GM21619 (cell line): ENCODE measurements around the gene NDUFV1.
A peak's percentile ranks its signal among the peaks of the same experiment; 100 is the strongest.
"Not testable (repeated sequence)": the region's sequence is repeated elsewhere in the genome, so short reads cannot be mapped to it uniquely, and the experiment has no call there.

Experiments used
- ATAC-seq: cut with Tn5 transposase; IDR thresholded peaks from one replicate; pipeline ENCODE4 v1.9.1; 2021; ENCODE audit not compliant: unreplicated experiment

The NDUFV1 gene

GRCh38 chr11:67611165-67611564 lies 4.4 kb downstream of the NDUFV1 start:
- no peak for ATAC-seq

GRCh38 chr11:67611704-67612587 lies 5.2 kb downstream of the NDUFV1 start:
- no peak for ATAC-seq

GRCh38 chr11:67612751-67613150 lies 6.0 kb downstream of the NDUFV1 start:
- ATAC-seq, result no peak

DNA sequence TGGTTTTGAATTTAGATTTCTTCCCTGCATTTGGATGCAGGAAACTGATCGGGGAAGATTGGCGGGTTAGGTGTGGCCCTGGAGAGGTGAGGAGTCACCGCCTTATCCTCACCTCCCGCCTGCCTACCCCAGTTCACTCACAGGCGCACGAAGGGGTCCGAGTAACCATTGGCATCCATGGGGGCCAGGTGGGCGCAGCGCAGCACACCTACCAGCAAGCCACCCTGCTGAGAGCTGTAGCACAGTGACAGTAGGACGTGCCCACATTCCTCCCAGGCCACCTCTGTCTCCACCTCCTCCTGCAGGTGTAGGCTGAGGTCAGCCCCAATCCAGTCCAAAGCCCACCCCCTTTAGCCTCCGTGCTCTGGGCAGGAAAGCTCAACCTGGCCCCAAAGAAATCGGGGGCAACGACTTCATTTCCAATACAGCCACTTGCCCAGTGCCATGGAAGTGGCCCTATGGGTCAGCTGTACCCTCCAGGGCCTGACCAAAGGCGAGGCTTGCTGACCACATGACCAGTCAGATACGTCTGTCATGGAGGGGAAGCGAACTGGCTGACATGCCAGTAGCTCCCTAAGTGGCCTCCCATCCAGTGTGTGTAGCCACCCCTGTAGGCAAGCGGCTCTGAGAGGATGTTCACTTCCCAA lies 6.7 kb downstream of the NDUFV1 start:
- ATAC-seq, result no peak

GRCh38 chr11:67613960-67614715 lies 7.4 kb downstream of the NDUFV1 start:
- ATAC-seq, result peak; percentile 77

GRCh38 chr11:67614730-67615714 lies 8.3 kb downstream of the NDUFV1 start:
- ATAC-seq, result no peak

DNA sequence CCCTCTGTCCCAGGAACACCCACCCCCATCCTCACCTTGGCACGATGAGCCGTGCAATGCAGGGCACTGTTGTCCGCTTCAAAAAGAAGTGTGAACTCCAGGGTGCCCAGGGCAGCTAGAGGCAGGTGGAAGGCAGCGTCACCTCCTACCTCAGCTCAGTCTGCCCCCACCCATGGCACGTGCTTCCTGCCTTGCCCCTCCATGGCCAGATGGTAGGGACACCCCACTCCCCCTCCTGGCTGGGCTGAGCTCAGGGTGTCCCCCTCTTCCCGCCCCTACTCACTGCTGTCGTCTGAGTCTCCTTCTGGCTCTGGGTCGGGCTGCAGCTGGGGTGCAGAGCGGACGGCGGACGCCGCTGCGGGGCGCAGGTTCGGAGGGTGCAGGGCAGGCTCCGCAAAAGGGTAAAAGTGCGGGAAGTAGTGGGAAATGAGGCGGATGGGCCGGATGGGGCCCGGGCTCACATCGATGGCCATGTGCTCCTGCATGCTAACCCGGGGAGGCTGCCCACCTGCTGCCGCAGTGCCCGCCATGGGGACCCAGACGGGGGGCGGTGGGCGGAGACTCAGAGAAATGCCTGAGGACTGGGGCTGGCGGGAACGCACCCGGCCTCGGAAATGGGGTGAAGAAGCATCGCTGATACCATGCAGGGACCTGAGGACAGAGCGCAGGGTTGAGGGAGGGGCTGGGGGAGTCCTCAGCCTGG lies 9.1 kb downstream of the NDUFV1 start:
- no peak for ATAC-seq

DNA sequence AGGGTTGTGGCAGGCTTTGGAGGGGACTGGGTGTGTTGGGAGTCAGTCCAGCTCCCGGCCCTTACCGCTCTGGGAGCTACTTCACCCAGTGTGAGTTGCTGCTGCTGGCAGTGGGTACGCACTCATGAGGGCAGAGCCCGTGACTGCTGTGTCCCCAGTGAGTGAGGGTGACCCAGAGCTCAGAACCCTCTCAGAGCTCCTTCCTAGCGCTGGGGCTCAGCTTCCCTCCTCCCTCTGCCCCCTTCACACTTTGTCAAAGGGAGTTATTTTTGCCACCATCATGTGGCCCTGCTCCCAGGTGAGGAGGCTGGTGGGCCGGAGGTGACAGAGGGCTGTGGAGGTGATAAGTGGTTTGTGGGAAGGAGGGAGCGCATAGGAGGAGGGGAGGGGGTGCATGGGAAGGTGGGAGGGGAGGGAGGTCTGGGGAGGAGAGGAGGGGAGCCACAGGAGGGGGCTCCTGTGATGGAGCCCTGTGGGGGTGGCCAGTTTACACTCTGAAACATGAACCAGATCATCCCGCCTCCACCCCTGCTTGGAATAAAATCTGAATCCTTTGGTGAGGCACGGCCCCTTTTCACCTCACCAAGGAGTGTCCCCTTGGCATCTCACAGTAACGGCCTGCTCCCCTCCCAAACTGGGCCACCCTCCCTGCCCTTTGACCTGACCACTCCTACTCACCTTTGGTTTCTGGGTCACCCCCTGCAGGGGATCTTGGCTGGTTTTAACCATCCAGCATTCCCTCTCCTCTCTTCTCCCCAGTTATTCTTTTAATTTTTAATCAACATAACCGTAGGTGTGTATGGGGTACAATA lies 9.9 kb downstream of the NDUFV1 start:
- no peak for ATAC-seq

DNA sequence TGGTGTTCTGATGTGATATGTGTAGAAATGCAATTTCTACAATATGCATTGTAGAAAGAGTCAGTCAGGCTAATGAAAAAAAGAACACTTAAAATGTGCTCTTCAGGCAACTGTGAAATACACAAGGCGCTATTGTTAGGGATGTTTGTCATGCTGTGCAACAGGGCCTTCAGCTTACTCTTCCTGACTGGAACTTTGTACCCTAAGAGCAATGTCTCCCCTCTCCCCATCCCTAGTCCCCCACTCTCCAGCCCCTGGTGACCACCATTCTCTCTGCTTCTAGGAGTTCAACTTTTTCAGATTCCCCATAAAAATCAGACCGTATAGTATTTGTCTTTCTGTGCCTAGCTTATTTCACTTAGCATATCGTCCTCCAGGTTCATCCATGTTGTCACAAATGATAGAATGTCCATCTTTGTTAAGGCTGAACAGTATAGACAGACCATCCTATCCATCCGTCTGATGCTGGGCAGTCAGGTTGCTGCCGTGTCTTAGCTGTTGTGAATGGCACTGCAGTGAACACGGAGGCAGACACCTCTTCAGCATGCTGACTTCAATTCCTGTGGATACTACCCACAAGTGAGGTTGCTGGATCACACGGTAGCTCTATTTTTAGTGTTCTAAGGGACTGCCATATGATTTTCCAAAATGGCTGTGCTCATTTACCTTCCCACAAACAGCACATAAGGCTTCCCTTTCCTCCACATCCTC lies 10.7 kb downstream of the NDUFV1 start:
- ATAC-seq, result no peak

DNA sequence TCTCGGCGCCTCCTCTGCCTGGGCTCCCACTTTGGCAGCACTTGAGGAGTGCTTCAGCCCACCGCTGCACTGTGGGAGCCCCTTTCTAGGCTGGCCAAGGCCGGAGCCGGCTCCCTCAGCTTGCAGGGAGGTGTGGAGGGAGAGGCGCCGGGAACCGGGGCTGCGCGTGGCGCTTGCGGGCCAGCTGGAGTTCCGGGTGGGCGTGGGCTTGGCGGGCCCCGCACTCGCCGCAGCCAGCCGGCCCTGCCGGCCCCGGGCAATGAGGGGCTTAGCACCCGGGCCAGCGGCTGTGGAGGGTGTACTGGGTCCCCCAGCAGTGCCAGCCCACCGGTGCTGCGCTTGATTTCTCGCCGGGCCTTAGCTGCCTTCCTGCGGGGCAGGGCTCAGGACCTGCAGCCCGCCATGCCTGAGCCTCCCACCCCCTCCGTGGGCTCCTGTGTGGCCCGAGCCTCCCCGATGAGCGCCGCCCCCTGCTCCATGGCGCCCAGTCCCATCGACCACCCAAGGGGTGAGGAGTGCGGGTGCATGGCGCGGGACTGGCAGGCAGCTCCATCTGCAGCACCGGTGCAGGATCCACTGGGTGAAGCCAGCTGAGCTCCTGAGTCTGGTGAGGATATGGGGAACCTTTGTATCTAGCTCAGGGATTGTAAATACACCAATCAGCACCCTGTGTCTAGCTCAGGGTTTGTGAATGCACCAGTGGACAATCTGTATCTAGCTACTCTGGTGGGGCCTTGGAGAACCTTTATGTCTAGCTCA lies 12.3 kb downstream of the NDUFV1 start:
- ATAC-seq, result not testable (repeated sequence)

DNA sequence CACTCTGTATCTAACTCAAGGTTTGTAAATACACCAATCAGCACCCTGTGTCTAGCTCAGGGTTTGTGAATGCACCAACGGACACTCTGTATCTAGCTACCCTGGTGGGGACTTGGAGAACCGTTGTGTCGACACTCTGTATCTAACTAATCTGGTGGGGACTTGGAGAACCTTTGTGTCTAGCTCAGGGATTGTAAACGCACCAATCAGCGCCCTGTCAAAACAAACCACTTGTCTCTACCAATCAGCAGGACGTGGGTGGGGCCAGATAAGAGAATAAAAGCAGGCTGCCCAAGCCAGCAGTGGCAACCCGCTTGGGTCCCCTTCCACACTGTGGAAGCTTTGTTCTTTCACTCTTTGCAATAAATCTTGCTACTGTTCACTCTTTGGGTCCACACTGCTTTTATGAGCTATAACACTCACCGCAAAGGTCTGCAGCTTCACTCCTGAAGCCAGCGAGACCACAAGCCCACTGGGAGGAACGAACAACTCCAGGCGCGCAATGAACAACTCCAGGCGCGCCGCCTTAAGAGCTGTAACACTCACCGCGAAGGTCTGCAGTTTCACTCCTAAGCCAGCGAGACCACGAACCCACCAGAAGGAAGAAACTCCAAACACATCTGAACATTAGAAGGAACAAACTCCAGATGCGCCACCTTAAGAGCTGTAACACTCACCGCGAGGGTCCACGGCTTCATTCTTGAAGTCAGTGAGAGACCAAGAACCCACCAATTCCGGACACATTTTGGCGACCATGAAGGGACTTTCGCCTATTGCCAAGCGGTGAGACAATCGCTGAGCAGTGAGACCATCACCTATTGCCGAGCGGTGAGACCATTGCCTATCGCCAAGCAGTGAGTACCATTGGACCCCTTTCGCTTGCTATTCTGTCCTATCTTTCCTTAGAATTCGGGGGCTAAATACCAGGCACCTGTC lies 13.2 kb downstream of the NDUFV1 start:
- not testable (repeated sequence) for ATAC-seq

- not testable (repeated sequence) for ATAC-seq
These were observed 13.9 kb downstream of the NDUFV1 start for GRCh38 chr11:67620621-67621020.

GRCh38 chr11:67621928-67622327 lies 15.2 kb downstream of the NDUFV1 start:
- ATAC-seq, result not testable (repeated sequence)

- ATAC-seq, result not testable (repeated sequence)
These were observed 16.2 kb downstream of the NDUFV1 start for GRCh38 chr11:67622905-67623304.

GRCh38 chr11:67623795-67624194 lies 17.1 kb downstream of the NDUFV1 start:
- not testable (repeated sequence) for ATAC-seq

DNA sequence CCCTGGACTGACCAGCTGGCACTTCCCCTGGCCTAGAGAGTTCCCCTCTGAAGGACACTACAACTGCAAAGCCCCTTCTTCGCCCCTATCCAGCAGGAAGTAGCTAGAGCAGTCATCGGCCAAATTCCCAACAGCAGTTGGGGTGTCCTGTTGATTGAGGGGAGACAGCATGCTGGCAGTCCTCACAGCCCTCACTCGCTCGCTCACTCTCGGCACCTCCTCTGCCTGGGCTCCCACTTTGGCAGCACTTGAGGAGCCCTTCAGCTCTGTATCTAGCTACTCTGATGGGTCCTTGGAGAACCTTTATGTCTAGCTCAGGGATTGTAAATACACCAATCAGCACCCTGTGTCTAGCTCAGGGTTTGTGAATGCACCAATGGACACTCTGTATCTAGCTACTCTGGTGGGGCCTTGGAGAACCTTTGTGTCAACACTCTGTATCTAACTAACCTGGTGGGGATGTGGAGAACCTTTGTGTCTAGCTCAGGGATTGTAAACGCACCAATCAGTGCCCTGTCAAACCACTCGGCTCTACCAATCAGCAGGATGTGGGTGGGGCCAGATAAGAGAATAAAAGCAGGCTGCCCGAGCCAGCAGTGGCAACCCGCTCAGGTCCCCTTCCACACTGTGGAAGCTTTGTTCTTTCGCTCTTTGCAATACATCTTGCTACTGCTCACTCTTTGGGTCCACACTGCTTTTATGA lies 19.5 kb downstream of the NDUFV1 start:
- ATAC-seq, result not testable (repeated sequence)
